Caco-2 (cell line): Measurements from ENCODE around the gene CD200R1L. TPM values are rescaled to one million over a fixed set of nuclear protein-coding genes. Genes with fewer than 3 reads are reported as not detected.

ENCODE experiments used
- BruUV-seq: library from RNA; stranded (reverse); fragments of 400-500 nt; replicated peaks from 2 replicates; lab custom pipeline; 2021; lab: Mats Ljungman, UMichigan
- CTCF ChIA-PET: fragments of 300-600 bp; sonication (Branson Sonifier 250); formaldehyde crosslinking; loops from one replicate; lab custom pipeline; 2022; ENCODE audit warnings: antibody characterized with exemption; lab: Charles Lee
- POLR2A ChIA-PET: fragments of 300-600 bp; sonication (Branson Sonifier 250); formaldehyde crosslinking; loops from one replicate; lab custom pipeline; 2022; ENCODE audit warnings: antibody characterized with exemption; lab: Charles Lee
- DNase-seq, 2 experiments: peaks; one replicate each; pipeline versions ENCODE4 v3.0.0 to v3.0.0-alpha.2; 2020 to 2022
- H3K27me3 ChIP-seq: replicated peaks from 2 replicates; pipeline ENCODE4 v1.6.0; 2011; ENCODE audit warnings: low read length; ENCODE audit not compliant: control insufficient read depth, insufficient read depth
- H3K36me3 ChIP-seq: 2 replicates; pipeline ENCODE4 v1.5.1; 2011; ENCODE audit warnings: low read length; ENCODE audit not compliant: control insufficient read depth, insufficient read depth
- H3K4me1 ChIP-seq: fragments of 250-450 bp; sonication (Bioruptor Pico); 2 replicates; pipeline ENCODE4 v1.5.1; 2020; ENCODE audit warnings: mild to moderate bottlenecking
- H3K4me3 ChIP-seq: 2 replicates; pipeline ENCODE4 v1.5.1; 2011; ENCODE audit warnings: low read depth, mild to moderate bottlenecking, control low read depth, low read length
- H3K9me3 ChIP-seq: fragments of 250-450 bp; sonication (Bioruptor Pico); 2 replicates; pipeline ENCODE4 v1.5.1; 2020; ENCODE audit warnings: mild to moderate bottlenecking, moderate library complexity
- H3K27ac Mint-ChIP-seq: one replicate; pipeline ENCODE4 v1.8.0; 2022; ENCODE audit warnings: mixed read lengths; ENCODE audit not compliant: unreplicated experiment
- H3K27me3 Mint-ChIP-seq: one replicate; pipeline ENCODE4 v1.8.0; 2022; ENCODE audit warnings: mixed read lengths; ENCODE audit not compliant: insufficient read depth, unreplicated experiment
- H3K36me3 Mint-ChIP-seq: one replicate; pipeline ENCODE4 v1.8.0; 2022; ENCODE audit warnings: mild to moderate bottlenecking, mixed read lengths; ENCODE audit not compliant: insufficient read depth, unreplicated experiment
- H3K4me1 Mint-ChIP-seq: one replicate; pipeline ENCODE4 v1.8.0; 2022; ENCODE audit warnings: low read depth, mixed read lengths; ENCODE audit not compliant: unreplicated experiment
- H3K4me3 Mint-ChIP-seq: one replicate; pipeline ENCODE4 v1.8.0; 2022; ENCODE audit warnings: mild to moderate bottlenecking, moderate library complexity, mixed read lengths; ENCODE audit not compliant: unreplicated experiment
- H3K9me3 Mint-ChIP-seq: one replicate; pipeline ENCODE4 v1.8.0; 2022; ENCODE audit warnings: mixed read lengths; ENCODE audit not compliant: unreplicated experiment
- CTCF ChIP-seq, 2 experiments: fragments of 200-600 bp in 1 of 2; IDR thresholded peaks; 1 replicate in 1 of 2; 2 replicates in 1 of 2; pipeline versions ENCODE4 v1.5.1 to v1.8.0; 2011 to 2022; ENCODE audit warnings: antibody characterized with exemption in 1 of 2, control low read depth in 1 of 2, inconsistent platforms in 1 of 2, low read depth in 1 of 2, low read length in 1 of 2, mild to moderate bottlenecking in 1 of 2, moderate library complexity in 1 of 2; ENCODE audit not compliant: insufficient read depth in 1 of 2, severe bottlenecking in 1 of 2, unreplicated experiment in 1 of 2
- intact Hi-C: fragments of 100-400 bp; cut with micrococcal nuclease; formaldehyde crosslinking; loops from one replicate; pipeline ENCODE4 v1.10.0; 2022; ENCODE audit not compliant: unreplicated experiment
- total RNA-seq: library from RNA; stranded (reverse); gene quantifications from 2 replicates; pipeline ENCODE4 v1.2.3, GENCODE V29; 2022

Gene CD200R1L
- total RNA-seq, 1 experiment from 2014 or later, result not detected

GRCh38 chr3:112817271-112817670 lies 29.4 kb downstream of the CD200R1L start:
- Mint-ChIP-seq H3K27ac (no peak overlapping the region), H3K4me1 (no peaks in the 10 kb centered on the region), H3K9me3 (no peaks in the 10 kb centered on the region), H3K36me3 (no peaks in the 10 kb centered on the region), H3K4me3 (no peak overlapping the region), H3K27me3 (no peaks in the 10 kb centered on the region)
- H3K9me3 ChIP-seq, result no peaks in the 10 kb centered on the region
- no peak for DNase-seq
- H3K27me3 ChIP-seq, result no peaks in the 10 kb centered on the region
- POLR2A ChIA-PET, result no interaction called here
- BruUV-seq, result no TSS peak
- intact Hi-C loops, result no loop called here
- CTCF ChIA-PET, result no interaction called here
- peaks cover 4% of the 10 kb centered on the region for H3K4me1 ChIP-seq
- no peaks in the 10 kb centered on the region for H3K36me3 ChIP-seq
- TF ChIP-seq CTCF (IDR thresholded peaks at IDR 0.05; ENCODE audit: insufficient read depth in 1 of 2, low read depth in 1 of 2, low read length in 1 of 2, severe bottlenecking in 1 of 2, unreplicated experiment in 1 of 2), result no peak
- H3K4me3 ChIP-seq, result no peak overlapping the region

GRCh38 chr3:112815981-112816380 lies 30.7 kb downstream of the CD200R1L start:
- no peaks in the 10 kb centered on the region for H3K4me1 Mint-ChIP-seq
- H3K9me3 Mint-ChIP-seq, result no peaks in the 10 kb centered on the region
- no TSS peak for BruUV-seq
- no peak for TF ChIP-seq CTCF (IDR thresholded peaks at IDR 0.05; ENCODE audit: insufficient read depth in 1 of 2, low read depth in 1 of 2, low read length in 1 of 2, severe bottlenecking in 1 of 2, unreplicated experiment in 1 of 2)
- DNase-seq, result no peak
- Histone ChIP-seq H3K4me1 (no peaks in the 10 kb centered on the region), H3K27me3 (no peaks in the 10 kb centered on the region), H3K9me3 (no peaks in the 10 kb centered on the region), H3K4me3 (no peak overlapping the region), H3K36me3 (no peaks in the 10 kb centered on the region)
- H3K27me3 Mint-ChIP-seq, result no peaks in the 10 kb centered on the region
- POLR2A ChIA-PET, result no interaction called here
- H3K36me3 Mint-ChIP-seq, result no peaks in the 10 kb centered on the region
- CTCF ChIA-PET, result interaction anchor here (0.9 kb wide), 1 partner anchor 173 kb away, joined by 3 read pairs; no protein-coding TSS in a partner anchor
- no peak overlapping the region for H3K4me3 Mint-ChIP-seq
- intact Hi-C loops, result loop anchor here (2.0 kb wide), 1 partner anchor 233 kb away; no protein-coding TSS in a partner anchor
- no peak overlapping the region for H3K27ac Mint-ChIP-seq

- H3K9me3 ChIP-seq, result no peaks in the 10 kb centered on the region
- Mint-ChIP-seq H3K4me3 (no peak overlapping the region), H3K27me3 (no peaks in the 10 kb centered on the region), H3K4me1 (no peaks in the 10 kb centered on the region), H3K36me3 (no peaks in the 10 kb centered on the region), H3K27ac (no peak overlapping the region), H3K9me3 (no peaks in the 10 kb centered on the region)
- peak; percentile 28 to 48 for TF ChIP-seq CTCF (IDR thresholded peaks at IDR 0.05; ENCODE audit: insufficient read depth in 1 of 2, low read depth in 1 of 2, low read length in 1 of 2, severe bottlenecking in 1 of 2, unreplicated experiment in 1 of 2)
- no peak overlapping the region for H3K4me3 ChIP-seq
- ChIA-PET CTCF (interaction anchor here (0.6 to 1.7 kb wide), 10 partner anchors 8 to 232 kb away, joined by 3 to 35 read pairs (median 4); no protein-coding TSS in a partner anchor), POLR2A (no interaction called here)
- H3K4me1 ChIP-seq, result no peaks in the 10 kb centered on the region
- H3K27me3 ChIP-seq, result no peaks in the 10 kb centered on the region
- peak in 1 of 2 experiments; percentile 12 for DNase-seq
- H3K36me3 ChIP-seq, result no peaks in the 10 kb centered on the region
- intact Hi-C loops, result loop anchor here (1.0 to 5.0 kb wide), 4 partner anchors 80 to 231 kb away; partner anchors contain the start of gene CD200R1
- no TSS peak for BruUV-seq
Measured at GRCh38 chr3:112814266-112814665, 32.4 kb downstream of the CD200R1L start.
